Trophoblast cell (in vitro differentiated cells and primary cell): ENCODE results near the gene CLASP1.

Experiments used
- DNase-seq, 2 donors: peaks; one replicate each; pipeline ENCODE4 v3.0.0-alpha.2; 2016
- H2AFZ ChIP-seq: 2 replicates; pipeline ENCODE4 v1.6.1; 2013; ENCODE audit warnings: low read length, moderate library complexity, mild to moderate bottlenecking; ENCODE audit not compliant: insufficient read depth, poor library complexity
- H2AK5ac ChIP-seq: 2 replicates; pipeline ENCODE4 v1.6.1; 2013; ENCODE audit warnings: mild to moderate bottlenecking, low read length
- H2BK120ac ChIP-seq: 2 replicates; pipeline ENCODE4 v1.6.1; 2013; ENCODE audit warnings: low read length, mild to moderate bottlenecking, moderate library complexity; ENCODE audit not compliant: insufficient read depth, poor library complexity
- H2BK12ac ChIP-seq: 2 replicates; pipeline ENCODE4 v1.6.1; 2013; ENCODE audit warnings: mild to moderate bottlenecking, low read length, moderate library complexity
- H2BK5ac ChIP-seq: 2 replicates; pipeline ENCODE4 v1.6.1; 2013; ENCODE audit warnings: low read length, low read depth, moderate library complexity, mild to moderate bottlenecking; ENCODE audit not compliant: poor library complexity
- H3K14ac ChIP-seq: 2 replicates; pipeline ENCODE4 v1.6.1; 2013; ENCODE audit warnings: mild to moderate bottlenecking, low read length
- H3K18ac ChIP-seq: 2 replicates; pipeline ENCODE4 v1.6.1; 2013; ENCODE audit warnings: mild to moderate bottlenecking, low read length
- H3K23ac ChIP-seq: 2 replicates; pipeline ENCODE4 v1.6.1; 2013; ENCODE audit warnings: low read length
- H3K27ac ChIP-seq: 2 replicates; pipeline ENCODE4 v1.5.1; 2013; ENCODE audit warnings: low read depth, mild to moderate bottlenecking, inconsistent platforms, low read length, moderate library complexity
- H3K27me3 ChIP-seq: 2 replicates; pipeline ENCODE4 v1.6.1; 2013; ENCODE audit warnings: inconsistent platforms, mild to moderate bottlenecking, low read length, moderate library complexity; ENCODE audit not compliant: insufficient read depth
- H3K36me3 ChIP-seq, 2 experiments: 1 replicate in 1 of 2; 2 replicates in 1 of 2; pipeline ENCODE4 v1.6.1; 2013; ENCODE audit warnings: low read length in 2 of 2, mild to moderate bottlenecking in 2 of 2, moderate library complexity in 1 of 2; ENCODE audit not compliant: insufficient read depth in 2 of 2, control insufficient read depth in 1 of 2
- H3K4ac ChIP-seq: 2 replicates; pipeline ENCODE4 v1.6.1; 2013; ENCODE audit warnings: low read depth, mild to moderate bottlenecking, low read length, moderate library complexity
- H3K4me1 ChIP-seq, 2 experiments: 1 replicate in 1 of 2; 2 replicates in 1 of 2; pipeline ENCODE4 v1.6.1; 2013; ENCODE audit warnings: low read length in 2 of 2, mild to moderate bottlenecking in 2 of 2, moderate library complexity in 1 of 2; ENCODE audit not compliant: insufficient read depth in 2 of 2, control insufficient read depth in 1 of 2
- H3K4me2 ChIP-seq: 2 replicates; pipeline ENCODE4 v1.6.1; 2013; ENCODE audit warnings: inconsistent platforms, mild to moderate bottlenecking, low read length, moderate library complexity
- H3K4me3 ChIP-seq: 2 replicates; pipeline ENCODE4 v1.5.1; 2013; ENCODE audit warnings: mild to moderate bottlenecking, low read depth, low read length, inconsistent platforms
- H3K79me1 ChIP-seq: one replicate; pipeline ENCODE4 v1.6.1; 2013; ENCODE audit warnings: low read length
- H3K79me2 ChIP-seq: 2 replicates; pipeline ENCODE4 v1.6.1; 2013; ENCODE audit warnings: low read length, mild to moderate bottlenecking; ENCODE audit not compliant: control insufficient read depth, insufficient read depth, poor library complexity
- H3K9ac ChIP-seq: 2 replicates; pipeline ENCODE4 v1.6.1; 2013; ENCODE audit warnings: mild to moderate bottlenecking, low read length
- H3K9me3 ChIP-seq: 2 replicates; pipeline ENCODE4 v1.6.1; 2013; ENCODE audit warnings: low read depth, mild to moderate bottlenecking, control low read depth, inconsistent platforms, low read length; ENCODE audit not compliant: insufficient read depth
- H4K12ac ChIP-seq: 2 replicates; pipeline ENCODE4 v1.6.1; 2013; ENCODE audit warnings: low read depth, mild to moderate bottlenecking, low read length, moderate library complexity
- H4K8ac ChIP-seq: 2 replicates; pipeline ENCODE4 v1.6.1; 2013; ENCODE audit warnings: low read depth, mild to moderate bottlenecking, low read length, moderate library complexity
- H4K91ac ChIP-seq: one replicate; pipeline ENCODE4 v1.6.1; 2013; ENCODE audit warnings: low read depth, mild to moderate bottlenecking, low read length, moderate library complexity
- WGBS: extraction: QIAGEN DNeasy Blood & Tissue Kit; methylation state at CpG from one replicate; pipeline ENCODE4 v1.1.7; 2013; ENCODE audit warnings: missing lambda C conversion rate; ENCODE audit not compliant: insufficient read length, insufficient coverage; ENCODE audit errors: extremely low coverage; 5-methylcytosine and 5-hydroxymethylcytosine counted together

CLASP1 gene

GRCh38 chr2:121367246-121367900, 281.9 kb downstream of the CLASP1 start:
- Histone ChIP-seq H3K79me2 (no peaks in the 10 kb centered on the region), H3K79me1 (no peaks in the 10 kb centered on the region), H2AFZ (no peak overlapping the region), H4K91ac (no peak overlapping the region), H3K4me3 (no peak overlapping the region), H2BK5ac (no peak overlapping the region), H4K8ac (no peak overlapping the region), H3K9ac (no peak overlapping the region), H3K27me3 (no peaks in the 10 kb centered on the region), H3K23ac (no peak overlapping the region), H3K4ac (no peak overlapping the region), H3K18ac (no peak overlapping the region), H3K4me1 (no peaks in the 10 kb centered on the region), H3K14ac (no peak overlapping the region), H2BK12ac (no peak overlapping the region), H2AK5ac (no peak overlapping the region), H3K4me2 (no peak overlapping the region), H3K9me3 (no peaks in the 10 kb centered on the region), H3K36me3 (peaks cover 25 to 33% of the 10 kb centered on the region in 2 experiments), H2BK120ac (no peak overlapping the region), H3K27ac (no peak overlapping the region), H4K12ac (no peak overlapping the region)
- no CpG with 5 or more reads among the region's 26 CpGs for WGBS
- no peak for DNase-seq

- no peak overlapping the region for H4K91ac ChIP-seq
- no peak overlapping the region for H2AFZ ChIP-seq
- no peak overlapping the region for H2BK120ac ChIP-seq
- H3K79me2 ChIP-seq = no peaks in the 10 kb centered on the region
- no peak overlapping the region for H3K18ac ChIP-seq
- H2BK5ac ChIP-seq = no peak overlapping the region
- no peak overlapping the region for H3K4me2 ChIP-seq
- peaks cover 29 to 37% of the 10 kb centered on the region in 2 experiments for H3K36me3 ChIP-seq
- no peak overlapping the region for H3K4me3 ChIP-seq
- no peak overlapping the region for H2AK5ac ChIP-seq
- H3K27me3 ChIP-seq = no peaks in the 10 kb centered on the region
- H3K14ac ChIP-seq = no peak overlapping the region
- H4K8ac ChIP-seq = no peak overlapping the region
- no peak overlapping the region for H3K27ac ChIP-seq
- no peak overlapping the region for H3K4ac ChIP-seq
- no peaks in the 10 kb centered on the region for H3K4me1 ChIP-seq
- no peak overlapping the region for H2BK12ac ChIP-seq
- no peak overlapping the region for H4K12ac ChIP-seq
- H3K23ac ChIP-seq = no peak overlapping the region
- no peak overlapping the region for H3K9ac ChIP-seq
- no peak for DNase-seq
- no peaks in the 10 kb centered on the region for H3K9me3 ChIP-seq
- no peaks in the 10 kb centered on the region for H3K79me1 ChIP-seq
Measured at GRCh38 chr2:121366040-121366439, 283.2 kb downstream of the CLASP1 start.

GRCh38 chr2:121365061-121365460, 284.2 kb downstream of the CLASP1 start:
- peaks cover 29 to 36% of the 10 kb centered on the region in 2 experiments for H3K36me3 ChIP-seq

GRCh38 chr2:121363632-121364420, 285.4 kb downstream of the CLASP1 start:
- H2BK120ac ChIP-seq = no peak overlapping the region
- no peak overlapping the region for H3K14ac ChIP-seq
- peaks cover 31 to 36% of the 10 kb centered on the region in 2 experiments for H3K36me3 ChIP-seq
- no peak overlapping the region for H3K4me3 ChIP-seq
- no peaks in the 10 kb centered on the region for H3K4me1 ChIP-seq
- WGBS = no CpG with 5 or more reads among the region's 5 CpGs
- H3K9me3 ChIP-seq = no peaks in the 10 kb centered on the region
- no peak overlapping the region for H2AK5ac ChIP-seq
- no peak overlapping the region for H3K18ac ChIP-seq
- H3K79me1 ChIP-seq = no peaks in the 10 kb centered on the region
- H4K12ac ChIP-seq = no peak overlapping the region
- H4K91ac ChIP-seq = no peak overlapping the region
- no peak overlapping the region for H3K9ac ChIP-seq
- no peak overlapping the region for H2AFZ ChIP-seq
- H2BK5ac ChIP-seq = no peak overlapping the region
- no peak overlapping the region for H3K4ac ChIP-seq
- no peak overlapping the region for H3K4me2 ChIP-seq
- H3K27ac ChIP-seq = no peak overlapping the region
- H3K79me2 ChIP-seq = no peaks in the 10 kb centered on the region
- DNase-seq = no peak
- H3K23ac ChIP-seq = no peak overlapping the region
- H2BK12ac ChIP-seq = no peak overlapping the region
- no peak overlapping the region for H4K8ac ChIP-seq
- no peaks in the 10 kb centered on the region for H3K27me3 ChIP-seq

More at GRCh38 chr2:121365061-121365460, 284.2 kb downstream of the CLASP1 start:
- Histone ChIP-seq H2BK12ac (no peak overlapping the region), H3K4me1 (no peaks in the 10 kb centered on the region), H2AFZ (no peak overlapping the region), H3K4me2 (no peak overlapping the region), H3K23ac (no peak overlapping the region), H2BK5ac (no peak overlapping the region), H3K14ac (no peak overlapping the region), H3K79me2 (no peaks in the 10 kb centered on the region), H3K9ac (no peak overlapping the region), H4K91ac (no peak overlapping the region), H2AK5ac (no peak overlapping the region), H3K4ac (no peak overlapping the region), H3K4me3 (no peak overlapping the region), H3K79me1 (no peaks in the 10 kb centered on the region), H3K18ac (no peak overlapping the region), H3K27me3 (no peaks in the 10 kb centered on the region), H3K9me3 (no peaks in the 10 kb centered on the region), H4K12ac (no peak overlapping the region), H3K27ac (no peak overlapping the region), H2BK120ac (no peak overlapping the region), H4K8ac (no peak overlapping the region)
- DNase-seq = no peak
- WGBS = no CpG with 5 or more reads among the region's 14 CpGs
